ENCODE measurements around the gene CYTH4.

- TF ChIP-seq CTCF (IDR thresholded peaks at IDR 0.05): no peak
- no peak for TF ChIP-seq POLR2A (IDR thresholded peaks at IDR 0.05)
- no peak for TF ChIP-seq EP300 (IDR thresholded peaks at IDR 0.05)
Observed at GRCh38 chr22:37313376-37314314, 31.3 kb downstream of the CYTH4 start.

All from ovary (tissue), 3 donors.